GM10266 (cell line): Measurements from ENCODE around the gene UMOD.
A peak's percentile ranks its signal among the peaks of the same experiment; 100 is the strongest.

Experiments
- DNase-seq: peaks from one replicate; pipeline ENCODE4 v3.0.0; 2012; ENCODE audit errors: extremely low spot score
- TF ChIP-seq, protein P1 (sequence below): IDR thresholded peaks from 2 replicates; pipeline ENCODE4 v1.5.1; 2012; ENCODE audit warnings: mild to moderate bottlenecking, low read depth; ENCODE audit not compliant: control insufficient read depth, insufficient read depth; ENCODE audit errors: missing control alignments

UMOD gene

DNA sequence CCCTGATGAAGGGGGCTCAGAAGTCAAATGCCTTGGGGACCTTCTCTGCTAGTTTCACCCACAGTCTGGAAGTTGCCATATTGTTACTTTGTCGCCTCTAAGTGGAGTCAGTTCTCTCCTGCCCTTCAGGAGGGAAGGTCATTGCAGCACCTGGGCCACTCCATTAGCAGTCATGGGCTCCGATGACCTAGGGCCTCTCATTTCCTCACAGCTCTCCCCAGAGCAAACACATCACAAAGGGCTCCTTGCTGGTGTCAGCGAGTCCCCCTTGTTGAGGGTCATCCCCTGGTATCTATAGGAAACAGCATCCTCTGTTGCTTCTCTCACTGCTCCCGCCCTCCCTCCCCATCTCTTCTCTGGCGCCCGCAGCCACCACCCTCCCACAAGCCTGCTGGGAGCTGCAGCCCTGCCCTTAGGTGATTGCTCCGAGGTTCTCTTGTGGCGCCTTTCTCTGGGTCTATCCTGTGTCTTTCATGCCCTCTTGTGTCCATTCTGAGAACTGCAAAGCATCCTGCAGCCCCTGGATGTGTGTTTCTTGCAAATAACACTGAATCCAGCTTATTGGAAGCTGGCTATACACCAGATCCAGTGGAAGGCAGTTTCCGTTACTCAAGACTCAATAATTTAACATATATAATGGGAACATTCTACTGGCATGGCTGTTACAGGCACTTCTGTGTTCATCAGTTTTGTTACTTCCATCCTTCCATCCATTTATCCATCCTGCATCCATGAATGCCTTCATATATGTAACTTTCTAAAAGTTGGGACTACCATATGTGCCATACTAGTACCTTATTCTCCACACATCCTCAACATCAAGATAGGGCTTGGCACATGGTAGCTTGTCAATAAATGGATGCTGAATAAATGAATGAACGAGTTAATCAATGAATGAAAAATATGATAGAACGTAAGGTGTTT, 30.9 kb upstream of the UMOD start:
- TF ChIP-seq, protein P1, sequence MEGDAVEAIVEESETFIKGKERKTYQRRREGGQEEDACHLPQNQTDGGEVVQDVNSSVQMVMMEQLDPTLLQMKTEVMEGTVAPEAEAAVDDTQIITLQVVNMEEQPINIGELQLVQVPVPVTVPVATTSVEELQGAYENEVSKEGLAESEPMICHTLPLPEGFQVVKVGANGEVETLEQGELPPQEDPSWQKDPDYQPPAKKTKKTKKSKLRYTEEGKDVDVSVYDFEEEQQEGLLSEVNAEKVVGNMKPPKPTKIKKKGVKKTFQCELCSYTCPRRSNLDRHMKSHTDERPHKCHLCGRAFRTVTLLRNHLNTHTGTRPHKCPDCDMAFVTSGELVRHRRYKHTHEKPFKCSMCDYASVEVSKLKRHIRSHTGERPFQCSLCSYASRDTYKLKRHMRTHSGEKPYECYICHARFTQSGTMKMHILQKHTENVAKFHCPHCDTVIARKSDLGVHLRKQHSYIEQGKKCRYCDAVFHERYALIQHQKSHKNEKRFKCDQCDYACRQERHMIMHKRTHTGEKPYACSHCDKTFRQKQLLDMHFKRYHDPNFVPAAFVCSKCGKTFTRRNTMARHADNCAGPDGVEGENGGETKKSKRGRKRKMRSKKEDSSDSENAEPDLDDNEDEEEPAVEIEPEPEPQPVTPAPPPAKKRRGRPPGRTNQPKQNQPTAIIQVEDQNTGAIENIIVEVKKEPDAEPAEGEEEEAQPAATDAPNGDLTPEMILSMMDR = peak; percentile 81
- peak; percentile 53 for DNase-seq

DNA sequence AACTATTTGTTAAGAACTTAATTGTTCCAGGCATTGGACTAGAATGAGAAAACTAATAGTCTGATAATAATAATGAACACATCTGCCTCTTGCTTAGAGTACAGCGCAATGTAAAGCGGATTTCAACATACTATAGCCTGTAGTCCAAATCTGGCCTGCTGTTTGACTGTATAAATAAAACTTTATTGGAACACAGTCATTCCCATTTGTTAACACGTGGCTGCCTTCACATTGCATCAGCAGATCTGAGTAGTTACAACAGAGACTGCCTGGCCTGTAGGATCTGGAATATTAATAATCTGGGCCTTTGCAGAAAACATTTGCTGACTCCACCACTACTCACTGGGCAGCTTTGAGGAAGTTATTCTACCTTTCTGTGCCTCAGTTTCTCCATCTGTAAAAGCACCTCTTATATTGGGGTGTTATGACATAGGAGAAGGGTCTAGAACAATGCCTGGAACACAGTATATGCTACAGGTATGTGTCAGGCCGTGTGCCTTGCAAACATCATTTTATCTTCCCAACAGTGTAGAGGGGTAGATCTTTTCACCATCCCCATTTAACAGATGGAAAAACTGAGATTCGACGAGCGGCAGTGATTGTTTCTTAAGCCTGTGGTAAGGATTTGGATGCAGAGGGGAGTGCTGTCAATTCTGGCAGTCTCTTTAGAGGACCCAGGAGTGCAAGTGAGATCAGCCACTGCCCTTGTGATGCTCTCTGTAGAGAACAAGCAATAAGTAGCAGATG, 29.9 kb upstream of the UMOD start:
- no peak for DNase-seq
- TF ChIP-seq, protein P1 = no peak

DNA sequence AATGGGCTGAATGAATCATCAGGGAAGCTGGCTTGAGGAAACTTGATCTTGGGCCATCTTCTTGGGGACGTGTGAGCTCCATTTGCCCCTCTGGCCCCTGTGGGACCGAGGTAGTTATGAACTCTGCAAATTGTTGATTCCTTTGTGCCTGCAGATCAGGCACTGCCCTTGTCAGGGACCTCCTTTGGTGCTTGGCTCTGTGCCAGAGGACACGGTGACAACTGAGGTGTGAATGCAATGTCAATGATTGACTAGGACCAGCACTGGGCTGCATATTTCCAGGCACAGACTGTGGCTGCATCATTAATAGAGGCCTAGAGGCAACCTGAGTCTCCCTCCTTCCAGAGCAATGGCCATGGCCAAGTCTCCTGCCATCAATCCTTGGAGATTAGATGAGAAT, 28.3 kb upstream of the UMOD start:
- no peak for DNase-seq
- TF ChIP-seq, protein P1 = no peak

DNA sequence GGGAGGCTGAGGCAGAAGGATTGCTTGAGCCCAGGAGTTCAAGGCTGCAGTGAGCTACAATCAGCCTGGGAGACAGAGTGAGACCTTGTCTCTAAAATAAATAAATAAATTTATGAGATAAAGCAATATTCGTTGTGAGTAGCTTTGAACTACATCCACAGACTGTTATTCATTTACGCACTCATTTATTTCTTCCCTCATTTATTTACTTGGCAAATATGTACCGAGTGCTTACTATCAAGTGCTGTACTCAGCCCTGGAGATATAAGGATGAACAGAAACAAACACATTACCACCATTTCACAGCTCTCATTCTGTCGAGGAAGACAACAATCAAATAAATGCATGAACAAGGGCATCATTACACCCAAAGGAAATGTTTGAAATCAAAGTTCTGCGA, 24.7 kb upstream of the UMOD start:
- TF ChIP-seq, protein P1 = no peak
- no peak for DNase-seq

DNA sequence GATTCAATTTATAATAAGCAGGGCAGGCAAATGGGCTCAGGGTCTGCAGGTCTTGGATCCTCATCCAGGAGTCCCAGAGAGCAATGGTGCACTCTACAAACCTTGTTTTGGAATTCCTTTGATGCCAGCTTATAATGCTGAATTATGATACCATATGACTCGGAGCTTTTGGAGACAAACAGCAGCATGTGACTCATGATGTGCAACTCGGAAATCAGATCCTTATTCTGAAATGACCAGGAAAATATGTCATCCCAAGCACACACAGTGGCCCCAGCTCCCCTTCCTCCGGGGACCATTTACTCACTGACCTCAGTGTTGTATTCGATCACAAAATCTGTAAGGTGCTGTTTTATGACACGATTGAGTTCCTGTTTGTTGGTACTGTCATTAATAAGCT, 20.2 kb upstream of the UMOD start:
- TF ChIP-seq, protein P1 = no peak
- DNase-seq = no peak

DNA sequence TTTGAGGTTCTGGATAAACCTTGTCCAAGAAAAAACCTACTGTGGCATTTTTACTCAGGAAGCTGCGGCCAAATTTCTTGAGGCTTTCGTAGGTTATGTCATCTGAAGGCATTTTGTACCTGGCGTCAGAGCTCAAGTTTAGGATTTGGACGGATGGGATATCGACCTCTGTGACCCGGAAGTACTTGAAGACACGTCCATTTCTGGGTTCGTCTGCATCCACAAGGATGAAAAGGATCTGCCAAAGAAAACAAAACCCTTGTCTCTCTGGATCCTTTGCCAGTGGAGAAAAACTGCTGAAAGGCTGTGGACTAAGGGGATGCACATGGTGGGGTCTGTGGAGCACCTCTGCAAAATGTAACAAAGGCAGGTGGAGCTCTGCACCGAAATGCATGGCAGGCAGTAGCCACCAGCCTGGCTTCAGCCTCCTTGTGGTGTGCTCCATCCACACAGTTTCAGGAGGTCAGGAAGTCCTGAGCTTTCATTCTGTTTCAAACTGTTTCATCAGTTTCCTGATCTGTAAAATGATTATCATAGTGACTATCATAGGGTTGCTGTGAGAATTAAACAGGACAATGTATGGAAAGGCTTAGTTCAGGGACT, 17.0 kb upstream of the UMOD start:
- no peak for DNase-seq
- TF ChIP-seq, protein P1 = no peak
